ENCODE measurements around the gene ASB13. TPM values are rescaled to one million over a fixed set of nuclear protein-coding genes. Genes with fewer than 3 reads are reported as not detected.

ASB13 gene
- total and polyA plus RNA-seq, 10 of the 15 experiments (the other 5 are each of a cell fraction or from before 2014, with no cell fraction given): 0.02 to 0.59 (median 0.10) TPM; not detected in 2

- H4K20me1 ChIP-seq (ENCODE audit: control insufficient read depth, insufficient read depth): no peaks in the 10 kb centered on the region
Measured at GRCh38 chr10:5685764-5686240, 19.4 kb upstream of the ASB13 start.

More at GRCh38 chr10:5685764-5686240, 19.4 kb upstream of the ASB13 start:
- no peaks in the 10 kb centered on the region; the same call in 2 of the 3 replicates for H3K9me3 ChIP-seq (replicated peaks; ENCODE audit: control insufficient read depth, insufficient read depth, low read length)
- TF ChIP-seq TARDBP (IDR thresholded peaks at IDR 0.05; ENCODE audit: borderline replicate concordance): no peak
- no peak for TF ChIP-seq MAX (IDR thresholded peaks at IDR 0.05; ENCODE audit: low read depth, low read length)
- TF ChIP-seq CTCF (IDR thresholded peaks at IDR 0.05 in 2 of 3, conservative IDR thresholded peaks at IDR 0.05 in 1 of 3; ENCODE audit: control insufficient read depth in 2 of 3, extremely low read depth in 1 of 3, insufficient read depth in 1 of 3, low read depth in 3 of 3, low read length in 3 of 3): peak in 1 of 3 experiments; percentile 24; a peak in 1 of 6 replicates
- 0 out of 2 replicates have a peak, but pooled peaks have one; percentile 43 for TF ChIP-seq PML (IDR thresholded peaks at IDR 0.05; ENCODE audit: low read length)
- no peak for TF ChIP-seq CREB1 (IDR thresholded peaks at IDR 0.05; ENCODE audit: low read depth)
- TF ChIP-seq REST (IDR thresholded peaks at IDR 0.05; ENCODE audit: low read depth, low read length): no peak
- no peak for TF ChIP-seq RELA (IDR thresholded peaks at IDR 0.05; ENCODE audit: borderline replicate concordance, partially characterized antibody)
- 0 out of 4 replicates have a peak, but pooled peaks of 1 of the 2 experiments have one; percentile 29 for TF ChIP-seq IKZF2 (IDR thresholded peaks at IDR 0.05)
- 0 out of 2 replicates have a peak, but pooled peaks have one; percentile 5 for TF ChIP-seq SMARCA5 (IDR thresholded peaks at IDR 0.05)
- TF ChIP-seq, protein P1, sequence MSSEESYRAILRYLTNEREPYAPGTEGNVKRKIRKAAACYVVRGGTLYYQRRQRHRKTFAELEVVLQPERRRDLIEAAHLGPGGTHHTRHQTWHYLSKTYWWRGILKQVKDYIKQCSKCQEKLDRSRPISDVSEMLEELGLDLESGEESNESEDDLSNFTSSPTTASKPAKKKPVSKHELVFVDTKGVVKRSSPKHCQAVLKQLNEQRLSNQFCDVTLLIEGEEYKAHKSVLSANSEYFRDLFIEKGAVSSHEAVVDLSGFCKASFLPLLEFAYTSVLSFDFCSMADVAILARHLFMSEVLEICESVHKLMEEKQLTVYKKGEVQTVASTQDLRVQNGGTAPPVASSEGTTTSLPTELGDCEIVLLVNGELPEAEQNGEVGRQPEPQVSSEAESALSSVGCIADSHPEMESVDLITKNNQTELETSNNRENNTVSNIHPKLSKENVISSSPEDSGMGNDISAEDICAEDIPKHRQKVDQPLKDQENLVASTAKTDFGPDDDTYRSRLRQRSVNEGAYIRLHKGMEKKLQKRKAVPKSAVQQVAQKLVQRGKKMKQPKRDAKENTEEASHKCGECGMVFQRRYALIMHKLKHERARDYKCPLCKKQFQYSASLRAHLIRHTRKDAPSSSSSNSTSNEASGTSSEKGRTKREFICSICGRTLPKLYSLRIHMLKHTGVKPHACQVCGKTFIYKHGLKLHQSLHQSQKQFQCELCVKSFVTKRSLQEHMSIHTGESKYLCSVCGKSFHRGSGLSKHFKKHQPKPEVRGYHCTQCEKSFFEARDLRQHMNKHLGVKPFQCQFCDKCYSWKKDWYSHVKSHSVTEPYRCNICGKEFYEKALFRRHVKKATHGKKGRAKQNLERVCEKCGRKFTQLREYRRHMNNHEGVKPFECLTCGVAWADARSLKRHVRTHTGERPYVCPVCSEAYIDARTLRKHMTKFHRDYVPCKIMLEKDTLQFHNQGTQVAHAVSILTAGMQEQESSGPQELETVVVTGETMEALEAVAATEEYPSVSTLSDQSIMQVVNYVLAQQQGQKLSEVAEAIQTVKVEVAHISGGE (CRISPR knock-in tag; IDR thresholded peaks at IDR 0.05): no peak
- H3K79me2 ChIP-seq (ENCODE audit: control insufficient read depth, insufficient read depth, low read length): peaks cover 61% of the 10 kb centered on the region
- ChIA-PET CTCF (interaction anchor here (1.0 kb wide), 1 partner anchor 208 kb away, joined by 3 read pairs; no protein-coding TSS in a partner anchor), RAD21 (ENCODE audit: unreplicated experiment) (interaction anchor here (1.4 to 3.4 kb wide), 2 partner anchors 7 to 204 kb away, joined by 8 to 15 read pairs; partner anchors contain the start of genes ANKRD16 and FBH1), POLR2A (no interaction called here), SMC1A (ENCODE audit: uncharacterized antibody, unreplicated experiment) (no interaction called here)
- H3K9ac ChIP-seq (ENCODE audit: control insufficient read depth, insufficient read depth, low read length): peak overlapping the region; percentile 95
- H3K4me1 ChIP-seq (ENCODE audit: control insufficient read depth, insufficient read depth, low read length): peaks cover 9% of the 10 kb centered on the region; the same call in 1 of the 2 replicates
- H3K27ac ChIP-seq (ENCODE audit: control insufficient read depth, insufficient read depth): peak overlapping the region; percentile 90
- peak overlapping the region; percentile 58 for H3K4me2 ChIP-seq (ENCODE audit: control insufficient read depth, insufficient read depth)
- no peaks in the 10 kb centered on the region for H3K36me3 ChIP-seq (ENCODE audit: control insufficient read depth in 2 of 2, insufficient read depth in 2 of 2, low read length in 1 of 2)
- no peaks in the 10 kb centered on the region for H3K27me3 ChIP-seq (replicated peaks in 1 of 2; ENCODE audit: control insufficient read depth in 2 of 2, insufficient read depth in 2 of 2, low read length in 1 of 2)
- FAIRE-seq (no peak), DNase-seq (ENCODE audit: low read depth, low spot score) (no peak), ATAC-seq (peak; percentile 27)
- H2AFZ ChIP-seq (ENCODE audit: control insufficient read depth, low read depth, low read length): no peak overlapping the region; the same call in 1 of the 2 replicates
- BruUV-seq (replicated peaks): TSS peak; percentile 61
- H3K4me3 ChIP-seq: peak overlapping the region; percentile 95
- in situ Hi-C loops (cut with MboI): loop anchor here (5.0 kb wide), 1 partner anchor 176 kb away; no protein-coding TSS in a partner anchor
- under 1% methylated on average over 10 of the region's 10 CpGs for WGBS (ENCODE audit: insufficient coverage, insufficient replicate concordance, low lambda C conversion rate, missing lambda C conversion rate)
- intact Hi-C loops (cut with micrococcal nuclease; ENCODE audit: unreplicated experiment): loop anchor here (2.0 to 5.0 kb wide), 5 partner anchors 25 to 366 kb away; partner anchors contain the start of genes GDI2 and IL15RA
